DLD1 (cell line): ENCODE data around the gene PVR.

Source experiments
- in situ Hi-C: cut with HindIII; loops from 2 replicates; pipeline ENCODE4 v1.10.0; 2017; ENCODE audit warnings: low sequenced_read_pairs

PVR gene

GRCh38 chr19:44642377-44642776 is 1.3 kb upstream of the PVR start:
- in situ Hi-C loops: no loop called here

GRCh38 chr19:44644402-44645016 is 799 bp downstream of the PVR start:
- in situ Hi-C loops: no loop called here

- in situ Hi-C loops: no loop called here
These were observed 1.8 kb downstream of the PVR start for GRCh38 chr19:44645407-44646048.

GRCh38 chr19:44646049-44646416 is 2.3 kb downstream of the PVR start:
- in situ Hi-C loops: no loop called here

GRCh38 chr19:44647144-44647543 is 3.4 kb downstream of the PVR start:
- in situ Hi-C loops: no loop called here

GRCh38 chr19:44648631-44649251 is 5.0 kb downstream of the PVR start:
- in situ Hi-C loops: no loop called here

GRCh38 chr19:44649578-44650145 is 6.0 kb downstream of the PVR start:
- in situ Hi-C loops: no loop called here

- in situ Hi-C loops: no loop called here
These were observed 9.6 kb downstream of the PVR start for GRCh38 chr19:44653343-44653742.

- in situ Hi-C loops: no loop called here
These were observed 10.5 kb downstream of the PVR start for GRCh38 chr19:44653977-44654774.

- in situ Hi-C loops: no loop called here
These were observed 13.7 kb downstream of the PVR start for GRCh38 chr19:44657211-44657921.

GRCh38 chr19:44658069-44658733 is 14.5 kb downstream of the PVR start:
- in situ Hi-C loops: no loop called here

GRCh38 chr19:44660081-44660480 is 16.4 kb downstream of the PVR start:
- in situ Hi-C loops: no loop called here

- in situ Hi-C loops: no loop called here
These were observed 17.5 kb downstream of the PVR start for GRCh38 chr19:44661205-44661604.

- in situ Hi-C loops: no loop called here
These were observed 18.2 kb downstream of the PVR start for GRCh38 chr19:44661904-44662303.

GRCh38 chr19:44662691-44663385 is 19.1 kb downstream of the PVR start:
- in situ Hi-C loops: no loop called here

GRCh38 chr19:44663996-44664395 is 20.3 kb downstream of the PVR start:
- in situ Hi-C loops: no loop called here

GRCh38 chr19:44664976-44665375 is 21.3 kb downstream of the PVR start:
- in situ Hi-C loops: no loop called here

GRCh38 chr19:44666852-44667556 is 23.3 kb downstream of the PVR start:
- in situ Hi-C loops: no loop called here
